ENCODE data around the gene SLC10A6.

GRCh38 chr4:86848732-86849619, at the start of gene SLC10A6:
- TF ChIP-seq CTCF (IDR thresholded peaks at IDR 0.05 in 4 of 5, conservative IDR thresholded peaks at IDR 0.05 in 1 of 5) (no peak), POLR2A (IDR thresholded peaks at IDR 0.05) (peak in 1 of 2 donors; percentile 35)
